Subcutaneous abdominal adipose tissue (tissue), 5 donors: Measurements from ENCODE around the gene MAP4.
A peak's percentile ranks its signal among the peaks of the same experiment; 100 is the strongest.
"Not testable (repeated sequence)": the region's sequence is repeated elsewhere in the genome, so short reads cannot be mapped to it uniquely, and the experiment has no call there.

Experiments used
- H3K27ac ChIP-seq: one replicate; pipeline ENCODE4 v1.7.0; 2013; ENCODE audit warnings: low read depth, mild to moderate bottlenecking, inconsistent platforms, low read length, moderate library complexity
- H3K27me3 ChIP-seq, 5 donors: one replicate each; pipeline ENCODE4 v1.7.0; 2013; ENCODE audit warnings: low read length in 5 of 5, inconsistent platforms in 1 of 5; ENCODE audit not compliant: control insufficient read depth in 5 of 5, insufficient read depth in 4 of 5
- H3K36me3 ChIP-seq, 5 donors: one replicate each; pipeline ENCODE4 v1.7.0; 2013; ENCODE audit warnings: low read length in 5 of 5; ENCODE audit not compliant: control insufficient read depth in 5 of 5, insufficient read depth in 5 of 5
- H3K4me1 ChIP-seq, 5 donors: one replicate each; pipeline ENCODE4 v1.7.0; 2013; ENCODE audit warnings: low read length in 5 of 5, mild to moderate bottlenecking in 3 of 5, moderate library complexity in 1 of 5; ENCODE audit not compliant: control insufficient read depth in 5 of 5, insufficient read depth in 5 of 5
- H3K4me3 ChIP-seq, 5 donors: one replicate each; pipeline ENCODE4 v1.7.0; 2013; ENCODE audit warnings: low read length in 5 of 5, low read depth in 1 of 5
- H3K9ac ChIP-seq, 5 donors: one replicate each; pipeline ENCODE4 v1.7.0; 2013; ENCODE audit warnings: low read length in 5 of 5, mild to moderate bottlenecking in 4 of 5, moderate library complexity in 3 of 5
- H3K9me3 ChIP-seq, 5 donors: one replicate each; pipeline ENCODE4 v1.7.0; 2013; ENCODE audit warnings: low read length in 5 of 5; ENCODE audit not compliant: control insufficient read depth in 5 of 5
- donor health status: healthy.
- donor health status: healthy.
- donor health status: healthy.
- donor health status: healthy.
- donor health status: healthy.

The MAP4 gene

GRCh38 chr3:47838503-47838902 lies 177.7 kb downstream of the MAP4 start:
- Histone ChIP-seq H3K27me3 (no peaks in the 10 kb centered on the region), H3K9ac (no peak overlapping the region), H3K4me3 (no peak overlapping the region), H3K36me3 (peaks cover 0 to 78% (median 62%) of the 10 kb centered on the region in 5 donors), H3K4me1 (no peaks in the 10 kb centered on the region), H3K27ac (no peak overlapping the region), H3K9me3 (no peaks in the 10 kb centered on the region)

DNA sequence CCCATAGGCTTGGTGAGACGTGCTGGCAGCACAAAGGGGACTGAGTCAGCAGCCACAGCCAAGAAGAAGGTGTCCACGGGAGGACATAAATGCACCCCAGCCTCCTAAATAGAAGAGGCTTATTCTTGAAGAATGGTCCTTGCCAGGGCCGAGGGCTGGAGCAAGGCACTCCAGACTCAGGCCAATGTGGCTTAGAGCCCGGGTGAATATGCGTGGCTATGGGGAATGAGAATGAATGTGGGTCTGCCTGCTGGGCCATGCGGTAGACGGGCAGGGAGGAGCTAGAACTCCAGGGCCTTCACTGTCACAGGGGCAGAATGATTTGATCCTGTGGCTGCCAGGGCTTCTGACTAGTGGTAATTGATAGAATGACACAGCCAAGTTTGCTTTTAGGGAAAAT lies 179.2 kb downstream of the MAP4 start:
- H3K9ac ChIP-seq = peak overlapping the region in 1 of 5 donors; percentile 4
- no peaks in the 10 kb centered on the region for H3K4me1 ChIP-seq
- H3K4me3 ChIP-seq = no peak overlapping the region
- no peak overlapping the region for H3K27ac ChIP-seq
- H3K36me3 ChIP-seq = peaks cover 0 to 81% (median 61%) of the 10 kb centered on the region in 5 donors
- H3K27me3 ChIP-seq = no peaks in the 10 kb centered on the region
- H3K9me3 ChIP-seq = no peaks in the 10 kb centered on the region

- H3K36me3 ChIP-seq = peaks cover 10 to 68% (median 50%) of the 10 kb centered on the region in 5 donors
Measured at GRCh38 chr3:47829482-47829881, 186.7 kb downstream of the MAP4 start.

DNA sequence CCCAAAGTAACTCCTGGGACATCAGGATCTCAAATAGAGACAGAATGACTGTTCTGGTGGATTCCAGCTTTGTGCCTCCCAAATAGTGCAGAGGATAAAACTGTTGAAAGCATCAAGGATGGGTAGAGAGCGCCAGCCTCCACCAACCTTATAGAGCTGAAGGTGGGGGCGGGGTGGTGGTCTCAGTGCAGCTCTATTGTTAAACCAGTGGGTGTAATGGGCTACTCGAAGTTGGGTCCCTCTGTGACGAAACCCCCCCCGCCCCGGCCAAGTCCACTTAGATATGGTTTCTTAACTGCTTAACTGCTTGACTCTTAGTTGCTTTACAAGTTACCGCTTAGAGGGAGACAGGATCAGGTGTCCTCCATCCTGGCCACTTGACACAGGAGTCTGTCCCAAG lies 190.6 kb downstream of the MAP4 start:
- peaks cover 9 to 32% (median 21%) of the 10 kb centered on the region in 5 donors for H3K36me3 ChIP-seq
- H3K9me3 ChIP-seq = no peaks in the 10 kb centered on the region

More at GRCh38 chr3:47829482-47829881, 186.7 kb downstream of the MAP4 start:
- H3K4me1 ChIP-seq = peaks cover 3 to 18% (median 14%) of the 10 kb centered on the region in 5 donors
- H3K9ac ChIP-seq, H3K27me3 ChIP-seq, H3K4me3 ChIP-seq, H3K9me3 ChIP-seq, H3K27ac ChIP-seq: not testable (repeated sequence)

DNA sequence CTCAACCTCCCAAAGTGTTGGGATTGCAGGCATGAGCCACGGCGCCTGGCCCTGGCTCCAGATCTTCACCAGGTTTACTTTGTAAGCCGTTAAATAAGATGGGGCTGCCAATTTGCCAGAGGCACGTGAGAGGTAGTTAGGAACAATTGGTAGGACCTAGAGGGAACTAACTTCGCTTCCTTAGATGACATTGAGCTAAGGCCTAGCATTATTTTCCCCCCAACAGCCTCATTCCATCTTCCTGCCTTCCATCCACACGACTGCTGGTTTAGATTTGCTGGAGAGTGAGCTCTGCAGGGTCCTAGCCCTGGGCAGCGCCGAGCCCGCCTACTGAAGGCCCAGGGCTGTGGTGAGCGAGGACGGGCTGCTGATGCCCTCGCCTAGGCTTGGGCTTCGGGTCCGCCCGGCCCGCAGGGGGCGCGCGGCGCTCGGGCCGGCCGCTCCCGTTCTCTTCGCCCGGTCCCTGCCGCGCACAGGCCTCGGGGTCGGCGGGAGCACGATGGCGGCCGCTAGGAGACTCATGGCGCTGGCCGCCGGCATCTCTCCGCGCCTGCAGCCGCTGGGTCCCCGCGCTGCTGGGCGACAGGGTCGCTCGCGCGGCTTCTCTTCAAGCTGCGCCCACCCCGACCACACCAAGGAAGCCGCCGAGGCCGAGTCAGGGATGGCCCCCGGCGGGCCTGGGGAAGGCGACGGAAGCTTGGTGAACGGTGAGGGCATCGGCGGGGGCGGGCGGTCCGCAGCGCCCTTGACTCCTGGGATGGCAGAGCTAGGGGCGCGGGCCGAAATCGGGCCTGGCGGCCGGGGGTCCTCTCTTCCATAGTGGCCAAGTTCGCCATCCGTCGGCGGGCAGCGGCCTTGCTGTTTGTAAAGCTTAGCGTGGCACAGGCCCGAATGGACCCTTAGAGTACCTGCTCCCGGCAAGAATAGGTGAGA lies 191.4 kb downstream of the MAP4 start:
- no peaks in the 10 kb centered on the region for H3K9me3 ChIP-seq
- peaks cover 9 to 31% (median 23%) of the 10 kb centered on the region in 5 donors for H3K36me3 ChIP-seq
- peak overlapping the region; percentile 84 to 99 (median 97) for H3K9ac ChIP-seq
- H3K4me3 ChIP-seq = peak overlapping the region; percentile 72 to 94 (median 81)
- H3K27ac ChIP-seq = peak overlapping the region; percentile 78
- no peaks in the 10 kb centered on the region for H3K27me3 ChIP-seq
- H3K4me1 ChIP-seq = peaks cover 3 to 22% (median 17%) of the 10 kb centered on the region in 5 donors

More for the DNA sequence above, 190.6 kb downstream of the MAP4 start:
- H3K27ac ChIP-seq = peak overlapping the region; percentile 78
- peak overlapping the region; percentile 84 to 99 (median 97) for H3K9ac ChIP-seq
- peaks cover 3 to 22% (median 17%) of the 10 kb centered on the region in 5 donors for H3K4me1 ChIP-seq
- peak overlapping the region; percentile 72 to 94 (median 81) for H3K4me3 ChIP-seq
- no peaks in the 10 kb centered on the region for H3K27me3 ChIP-seq

DNA sequence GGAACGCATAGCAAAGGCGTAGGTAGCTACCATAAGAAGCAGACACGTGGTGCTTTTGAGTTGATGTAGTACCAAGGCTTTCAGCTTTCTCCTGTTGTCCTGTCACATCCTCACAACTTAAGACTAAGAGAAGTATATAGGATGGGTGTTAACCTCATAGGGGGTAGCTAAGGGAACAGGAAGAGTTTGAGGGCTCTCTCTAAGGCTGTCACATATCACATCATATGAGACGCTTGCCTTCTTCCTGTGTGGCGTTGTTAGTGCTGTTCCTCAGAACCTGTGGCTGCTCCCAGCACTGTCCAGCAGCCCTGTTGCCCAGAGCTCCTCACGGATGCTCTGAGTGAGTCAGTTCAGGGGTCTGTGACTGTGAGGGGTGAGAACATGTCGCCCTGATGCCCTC lies 198.6 kb downstream of the MAP4 start:
- no peaks in the 10 kb centered on the region for H3K9me3 ChIP-seq
- H3K9ac ChIP-seq = no peak overlapping the region
- peaks cover 15 to 58% (median 40%) of the 10 kb centered on the region in 5 donors for H3K36me3 ChIP-seq
- no peaks in the 10 kb centered on the region for H3K27me3 ChIP-seq
- H3K4me1 ChIP-seq = no peaks in the 10 kb centered on the region
- H3K27ac ChIP-seq = no peak overlapping the region
- H3K4me3 ChIP-seq = no peak overlapping the region

DNA sequence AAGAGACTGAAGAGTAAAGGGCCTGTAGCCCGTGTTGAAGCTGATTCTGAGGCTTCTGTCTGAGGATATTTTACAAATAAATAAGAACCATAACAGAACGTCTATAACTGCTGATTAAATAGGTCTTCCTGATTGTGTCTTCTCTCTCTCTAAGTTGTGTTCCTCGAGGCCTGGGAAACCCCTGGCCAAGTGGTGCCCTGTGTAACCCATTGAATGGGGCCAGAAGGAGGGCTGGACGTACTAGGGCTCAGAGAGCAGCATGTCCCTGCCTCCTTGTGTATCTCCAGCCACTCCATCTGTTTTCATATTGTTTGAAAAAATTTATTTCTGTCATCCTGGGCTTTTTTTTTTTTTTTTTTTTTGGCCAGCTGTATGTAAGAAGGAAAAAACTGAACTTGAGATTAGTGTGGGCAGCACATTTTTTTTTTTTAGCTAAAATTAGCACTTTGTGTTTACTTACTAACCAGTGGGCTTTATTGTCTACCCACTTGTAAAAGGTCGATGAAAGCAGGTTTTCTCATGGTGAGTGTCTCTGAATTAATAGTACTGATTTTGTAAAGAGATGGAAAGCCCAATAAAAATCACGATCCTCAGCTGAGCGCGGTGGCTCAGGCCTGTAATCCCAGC lies 202.6 kb downstream of the MAP4 start:
- H3K27ac ChIP-seq = no peak overlapping the region
- no peak overlapping the region for H3K4me3 ChIP-seq
- H3K36me3 ChIP-seq = peaks cover 21 to 66% (median 38%) of the 10 kb centered on the region in 5 donors
- H3K9me3 ChIP-seq = no peaks in the 10 kb centered on the region
- H3K4me1 ChIP-seq = no peaks in the 10 kb centered on the region
- no peak overlapping the region for H3K9ac ChIP-seq
- H3K27me3 ChIP-seq = no peaks in the 10 kb centered on the region

DNA sequence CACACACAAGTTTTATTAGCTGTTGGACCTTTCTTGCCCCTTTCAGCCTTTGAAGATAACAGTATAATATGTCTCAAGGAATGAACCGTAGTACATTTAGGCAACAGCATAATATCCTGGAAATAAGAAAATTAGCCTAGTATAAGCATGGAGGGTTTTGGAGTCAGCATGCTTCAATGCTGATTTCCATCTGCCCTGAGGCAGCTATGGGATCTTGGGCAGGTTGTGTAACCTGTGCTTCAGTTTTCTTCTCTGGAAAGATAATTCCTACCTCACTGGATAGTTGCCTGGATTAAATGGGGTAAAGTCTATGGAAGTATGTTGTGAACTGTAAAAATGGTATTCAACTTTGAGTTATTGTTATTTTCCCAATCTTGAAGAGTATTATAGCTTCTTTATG lies 211.6 kb downstream of the MAP4 start:
- H3K4me3 ChIP-seq = no peak overlapping the region
- no peaks in the 10 kb centered on the region for H3K27me3 ChIP-seq
- H3K4me1 ChIP-seq = peaks cover 4 to 18% (median 11%) of the 10 kb centered on the region in 5 donors
- peaks cover 0 to 10% (median 3%) of the 10 kb centered on the region in 5 donors for H3K36me3 ChIP-seq
- no peak overlapping the region for H3K27ac ChIP-seq
- H3K9ac ChIP-seq = peak overlapping the region in 4 of 5 donors; percentile 7 to 20 (median 13)
- H3K9me3 ChIP-seq = no peaks in the 10 kb centered on the region

DNA sequence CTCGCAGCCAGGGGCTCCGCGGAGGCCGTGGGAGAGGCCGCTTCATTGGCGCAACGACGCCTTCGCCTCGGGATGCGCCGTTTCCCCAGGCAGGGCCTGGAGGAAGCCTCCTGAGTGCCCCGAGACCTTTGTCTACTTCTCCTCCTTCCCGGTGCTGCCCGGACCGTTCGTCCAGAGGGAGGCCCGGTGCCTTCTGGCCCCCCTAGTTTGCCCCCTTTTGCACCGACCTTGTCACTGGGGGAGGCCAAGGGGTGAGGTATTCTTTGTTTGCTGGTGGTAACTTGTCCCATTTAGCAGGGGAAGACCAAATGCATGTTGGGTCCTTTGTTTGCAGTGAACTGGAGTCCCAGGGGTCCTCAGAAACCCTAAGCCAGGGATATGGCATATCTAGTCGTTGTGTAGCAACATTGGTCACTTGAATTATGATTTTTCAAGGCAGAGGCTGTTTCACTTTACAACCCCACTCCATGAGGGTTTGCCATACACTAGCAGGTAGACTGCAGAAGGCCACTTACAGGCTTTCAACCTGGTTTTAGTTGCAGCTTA lies 212.7 kb downstream of the MAP4 start:
- Histone ChIP-seq H3K9ac (peak overlapping the region; percentile 88 to 99 (median 96)), H3K27me3 (no peaks in the 10 kb centered on the region), H3K9me3 (no peaks in the 10 kb centered on the region), H3K4me3 (peak overlapping the region; percentile 80 to 92 (median 85)), H3K27ac (peak overlapping the region; percentile 99), H3K36me3 (peaks cover 0 to 7% (median 2%) of the 10 kb centered on the region in 5 donors), H3K4me1 (peaks cover 4 to 18% (median 11%) of the 10 kb centered on the region in 5 donors)
